Hepatocyte (in vitro differentiated cells): ENCODE results near the gene EOLA1.
A peak's percentile ranks its signal among the peaks of the same experiment; 100 is the strongest.

Experiments used
- EZH2 ChIP-seq: fragments of 200-600 bp; sonication (generic); IDR thresholded peaks from 2 replicates; pipeline ENCODE4 v1.6.1; 2016; ENCODE audit warnings: antibody characterized with exemption, mild to moderate bottlenecking, borderline replicate concordance
- EZH2phosphoT487 ChIP-seq: fragments of 200-600 bp; sonication (generic); IDR thresholded peaks from one replicate; pipeline ENCODE4 v1.6.1; 2018; ENCODE audit warnings: antibody characterized with exemption, mild to moderate bottlenecking, low read depth, moderate library complexity; ENCODE audit not compliant: unreplicated experiment, severe bottlenecking
- TF ChIP-seq, protein P1 (sequence below): fragments of 200-600 bp; sonication (generic); IDR thresholded peaks from 2 replicates; pipeline ENCODE4 v1.5.1; 2016; ENCODE audit warnings: antibody characterized with exemption, mild to moderate bottlenecking; ENCODE audit not compliant: poor library complexity

- TF ChIP-seq EZH2 (no peak), EZH2phosphoT487 (no peak)
- TF ChIP-seq, protein P1, sequence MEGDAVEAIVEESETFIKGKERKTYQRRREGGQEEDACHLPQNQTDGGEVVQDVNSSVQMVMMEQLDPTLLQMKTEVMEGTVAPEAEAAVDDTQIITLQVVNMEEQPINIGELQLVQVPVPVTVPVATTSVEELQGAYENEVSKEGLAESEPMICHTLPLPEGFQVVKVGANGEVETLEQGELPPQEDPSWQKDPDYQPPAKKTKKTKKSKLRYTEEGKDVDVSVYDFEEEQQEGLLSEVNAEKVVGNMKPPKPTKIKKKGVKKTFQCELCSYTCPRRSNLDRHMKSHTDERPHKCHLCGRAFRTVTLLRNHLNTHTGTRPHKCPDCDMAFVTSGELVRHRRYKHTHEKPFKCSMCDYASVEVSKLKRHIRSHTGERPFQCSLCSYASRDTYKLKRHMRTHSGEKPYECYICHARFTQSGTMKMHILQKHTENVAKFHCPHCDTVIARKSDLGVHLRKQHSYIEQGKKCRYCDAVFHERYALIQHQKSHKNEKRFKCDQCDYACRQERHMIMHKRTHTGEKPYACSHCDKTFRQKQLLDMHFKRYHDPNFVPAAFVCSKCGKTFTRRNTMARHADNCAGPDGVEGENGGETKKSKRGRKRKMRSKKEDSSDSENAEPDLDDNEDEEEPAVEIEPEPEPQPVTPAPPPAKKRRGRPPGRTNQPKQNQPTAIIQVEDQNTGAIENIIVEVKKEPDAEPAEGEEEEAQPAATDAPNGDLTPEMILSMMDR: peak; percentile 11
Observed at GRCh38 chrX:149504915-149505651, 35.7 kb upstream of the EOLA1 start, which contains the start of gene IDS.
